AG04450 (cell line): ENCODE data around the gene EIF2AK2. TPM values are rescaled to one million over a fixed set of nuclear protein-coding genes. Genes with fewer than 3 reads are reported as not detected.

ENCODE experiments used
- CTCF ChIA-PET: fragments of 300-600, 350-600 bp; formaldehyde crosslinking; extraction: SDS; loops from one replicate; lab custom pipeline; 2022; ENCODE audit warnings: antibody characterized with exemption, inconsistent platforms; lab: Charles Lee
- POLR2A ChIA-PET: fragments of 350-600 bp; formaldehyde crosslinking; extraction: SDS; loops from one replicate; lab custom pipeline; 2021; ENCODE audit warnings: antibody characterized with exemption, inconsistent platforms; lab: Yijun Ruan, JAX
- DNase-seq: peaks from one replicate; pipeline ENCODE4 v3.0.0-alpha.2; 2011; ENCODE audit warnings: low read depth, low spot score
- H3K27ac ChIP-seq: one replicate; pipeline ENCODE4 v1.5.1; 2012; ENCODE audit warnings: low read depth, low read length, control low read depth
- H3K27me3 ChIP-seq: one replicate; pipeline ENCODE4 v1.6.0; 2012; ENCODE audit warnings: low read length; ENCODE audit not compliant: control insufficient read depth, insufficient read depth
- H3K4me3 ChIP-seq: 2 replicates; pipeline ENCODE4 v1.5.1; 2011; ENCODE audit warnings: mild to moderate bottlenecking, low read depth, low read length, control low read depth
- H3K9me3 ChIP-seq: 2 replicates; pipeline ENCODE4 v1.5.1; 2012; ENCODE audit warnings: low read length; ENCODE audit not compliant: control insufficient read depth, insufficient read depth
- CTCF ChIP-seq: IDR thresholded peaks from 2 replicates; pipeline ENCODE4 v1.5.1; 2011; ENCODE audit warnings: low read depth, low read length, control low read depth, inconsistent platforms
- polyA plus RNA-seq: library from polyadenylated mRNA; depleted of rRNA; stranded (reverse); fragments of >200 nt; gene quantifications from 2 replicates; pipeline ENCODE4 v1.2.3, GENCODE V29; 2011

The EIF2AK2 gene
- polyA plus RNA-seq, 1 experiment, result 36.5 TPM

GRCh38 chr2:37125416-37125815, 31.4 kb downstream of the EIF2AK2 start:
- no peak for TF ChIP-seq CTCF
- Histone ChIP-seq H3K27ac (no peak overlapping the region), H3K9me3 (no peaks in the 10 kb centered on the region), H3K27me3 (no peaks in the 10 kb centered on the region), H3K4me3 (no peak overlapping the region)
- no peak for DNase-seq
- ChIA-PET CTCF (no interaction called here), POLR2A (interaction anchor here (0.5 kb wide), 1 partner anchor 77 kb away, joined by 10 read pairs; no protein-coding TSS in a partner anchor)

- Histone ChIP-seq H3K27ac (no peak overlapping the region), H3K9me3 (no peaks in the 10 kb centered on the region), H3K27me3 (no peaks in the 10 kb centered on the region), H3K4me3 (no peak overlapping the region)
- TF ChIP-seq CTCF, result no peak
- no peak for DNase-seq
- POLR2A ChIA-PET, result no interaction called here
- CTCF ChIA-PET, result no interaction called here
These were observed 37.6 kb downstream of the EIF2AK2 start for GRCh38 chr2:37119157-37119556.

- POLR2A ChIA-PET, result no interaction called here
- Histone ChIP-seq H3K27me3 (no peaks in the 10 kb centered on the region), H3K4me3 (no peak overlapping the region), H3K9me3 (no peaks in the 10 kb centered on the region), H3K27ac (no peak overlapping the region)
- CTCF ChIA-PET, result no interaction called here
- no peak for TF ChIP-seq CTCF
- no peak for DNase-seq
These were observed 39.2 kb downstream of the EIF2AK2 start for GRCh38 chr2:37117566-37117965.

- no peak overlapping the region for H3K4me3 ChIP-seq
- no peak overlapping the region for H3K27ac ChIP-seq
- ChIA-PET POLR2A (no interaction called here), CTCF (no interaction called here)
- no peaks in the 10 kb centered on the region for H3K27me3 ChIP-seq
- H3K9me3 ChIP-seq, result no peaks in the 10 kb centered on the region
- DNase-seq, result no peak
- no peak for TF ChIP-seq CTCF
These were observed 44.8 kb downstream of the EIF2AK2 start for GRCh38 chr2:37111958-37112357.

- Histone ChIP-seq H3K4me3 (no peak overlapping the region), H3K9me3 (no peaks in the 10 kb centered on the region), H3K27me3 (no peaks in the 10 kb centered on the region), H3K27ac (no peak overlapping the region)
- POLR2A ChIA-PET, result no interaction called here
- CTCF ChIA-PET, result interaction anchor here (0.7 kb wide), 1 partner anchor 23 kb away, joined by 3 read pairs; no protein-coding TSS in a partner anchor
- no peak for TF ChIP-seq CTCF
- no peak for DNase-seq
These were observed 46.2 kb downstream of the EIF2AK2 start for GRCh38 chr2:37110306-37111212.
